22Rv1 (cell line): ENCODE data around the gene AKR1C4.

ENCODE experiments used
- CTCF ChIP-seq: fragments of 450-650 bp; IDR thresholded peaks from 2 replicates; pipeline ENCODE4 v1.5.1; 2017; ENCODE audit warnings: mild to moderate bottlenecking
- ZFX ChIP-seq: fragments of 450-650 bp; IDR thresholded peaks from 2 replicates; pipeline ENCODE4 v1.6.1; 2017; ENCODE audit warnings: antibody characterized with exemption, borderline replicate concordance

- no peak for TF ChIP-seq CTCF
- no peak for TF ChIP-seq ZFX
These were observed 49.8 kb upstream of the AKR1C4 start for GRCh38 chr10:5146920-5147254.
